Ishikawa (cell line): ENCODE data around the gene HIF3A.

Source experiments
- CREB1 ChIP-seq: IDR thresholded peaks from 2 replicates; pipeline ENCODE4 v1.6.1; 2012; ENCODE audit warnings: low read depth
- EGR1 ChIP-seq: IDR thresholded peaks from 2 replicates; pipeline ENCODE4 v1.6.1; 2012
- EP300 ChIP-seq: IDR thresholded peaks from 2 replicates; pipeline ENCODE4 v1.6.1; 2012; ENCODE audit warnings: borderline replicate concordance
- MAX ChIP-seq: IDR thresholded peaks from 2 replicates; pipeline ENCODE4 v1.6.1; 2012
- RAD21 ChIP-seq: IDR thresholded peaks from 2 replicates; pipeline ENCODE4 v1.6.1; 2012; ENCODE audit warnings: low read depth
- REST ChIP-seq: IDR thresholded peaks from 2 replicates; pipeline ENCODE4 v1.6.1; 2012; ENCODE audit warnings: low read depth, mild to moderate bottlenecking
- TAF1 ChIP-seq: IDR thresholded peaks from 2 replicates; pipeline ENCODE4 v1.6.1; 2012; ENCODE audit warnings: low read depth, mild to moderate bottlenecking
- TCF12 ChIP-seq: IDR thresholded peaks from 2 replicates; pipeline ENCODE4 v1.6.1; 2012; ENCODE audit warnings: low read depth
- TEAD4 ChIP-seq: IDR thresholded peaks from 2 replicates; pipeline ENCODE4 v1.6.1; 2012
- USF1 ChIP-seq: IDR thresholded peaks from 2 replicates; pipeline ENCODE4 v1.6.1; 2012
- YY1 ChIP-seq: IDR thresholded peaks from 2 replicates; pipeline ENCODE4 v1.6.1; 2012; ENCODE audit warnings: low read depth

GRCh38 chr19:46294494-46294893 lies 2.3 kb upstream of the HIF3A start:
- TF ChIP-seq YY1 (no peak), CREB1 (no peak), REST (no peak), EGR1 (no peak), MAX (no peak), USF1 (no peak), EP300 (no peak), RAD21 (no peak), TCF12 (no peak), TAF1 (no peak), TEAD4 (no peak)
